GM12864 (cell line): ENCODE data around the gene SLC4A1AP.

Experiments used
- DNase-seq: peaks from one replicate; pipeline ENCODE4 v3.0.0-alpha.2; 2011; ENCODE audit warnings: low read depth
- H3K4me3 ChIP-seq: 2 replicates; pipeline ENCODE4 v1.5.1; 2011; ENCODE audit warnings: mild to moderate bottlenecking, low read depth, low read length, control low read depth
- TF ChIP-seq, protein P1 (sequence below): IDR thresholded peaks from 2 replicates; pipeline ENCODE4 v1.5.1; 2011; ENCODE audit warnings: low read depth, mild to moderate bottlenecking, moderate library complexity, low read length, control low read depth, inconsistent platforms; ENCODE audit errors: missing control alignments

Gene SLC4A1AP

DNA sequence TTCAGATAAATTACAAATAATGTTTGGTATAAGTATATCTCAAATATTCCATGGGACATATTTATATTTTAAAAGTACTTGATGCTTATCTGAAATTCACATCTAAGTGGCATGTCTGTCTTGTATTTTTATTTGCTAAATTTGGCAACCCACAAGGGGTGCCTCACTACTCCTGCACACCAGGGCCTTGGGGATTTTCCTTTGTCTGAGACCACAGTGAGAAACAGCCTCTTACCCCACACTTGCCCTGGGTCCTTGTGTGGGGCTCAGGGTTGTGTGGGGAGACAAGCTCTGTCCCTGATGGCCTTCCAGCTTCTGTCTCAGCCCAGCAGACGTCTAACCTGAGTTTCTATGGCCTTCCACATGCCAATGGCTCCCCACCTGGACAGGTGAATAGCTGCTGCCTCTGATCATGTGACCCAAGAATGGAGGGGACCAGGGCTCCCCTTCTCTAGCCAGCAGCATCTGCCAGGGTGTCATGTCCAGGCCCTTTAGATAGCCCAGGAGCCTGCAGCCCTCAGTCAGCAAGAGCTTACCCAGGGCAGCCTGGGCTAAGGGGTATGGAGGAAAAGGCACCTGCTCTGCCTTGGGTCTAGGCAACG lies 58.3 kb downstream of the SLC4A1AP start:
- TF ChIP-seq, protein P1, sequence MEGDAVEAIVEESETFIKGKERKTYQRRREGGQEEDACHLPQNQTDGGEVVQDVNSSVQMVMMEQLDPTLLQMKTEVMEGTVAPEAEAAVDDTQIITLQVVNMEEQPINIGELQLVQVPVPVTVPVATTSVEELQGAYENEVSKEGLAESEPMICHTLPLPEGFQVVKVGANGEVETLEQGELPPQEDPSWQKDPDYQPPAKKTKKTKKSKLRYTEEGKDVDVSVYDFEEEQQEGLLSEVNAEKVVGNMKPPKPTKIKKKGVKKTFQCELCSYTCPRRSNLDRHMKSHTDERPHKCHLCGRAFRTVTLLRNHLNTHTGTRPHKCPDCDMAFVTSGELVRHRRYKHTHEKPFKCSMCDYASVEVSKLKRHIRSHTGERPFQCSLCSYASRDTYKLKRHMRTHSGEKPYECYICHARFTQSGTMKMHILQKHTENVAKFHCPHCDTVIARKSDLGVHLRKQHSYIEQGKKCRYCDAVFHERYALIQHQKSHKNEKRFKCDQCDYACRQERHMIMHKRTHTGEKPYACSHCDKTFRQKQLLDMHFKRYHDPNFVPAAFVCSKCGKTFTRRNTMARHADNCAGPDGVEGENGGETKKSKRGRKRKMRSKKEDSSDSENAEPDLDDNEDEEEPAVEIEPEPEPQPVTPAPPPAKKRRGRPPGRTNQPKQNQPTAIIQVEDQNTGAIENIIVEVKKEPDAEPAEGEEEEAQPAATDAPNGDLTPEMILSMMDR = no peak
- H3K4me3 ChIP-seq = no peak overlapping the region
- no peak for DNase-seq

DNA sequence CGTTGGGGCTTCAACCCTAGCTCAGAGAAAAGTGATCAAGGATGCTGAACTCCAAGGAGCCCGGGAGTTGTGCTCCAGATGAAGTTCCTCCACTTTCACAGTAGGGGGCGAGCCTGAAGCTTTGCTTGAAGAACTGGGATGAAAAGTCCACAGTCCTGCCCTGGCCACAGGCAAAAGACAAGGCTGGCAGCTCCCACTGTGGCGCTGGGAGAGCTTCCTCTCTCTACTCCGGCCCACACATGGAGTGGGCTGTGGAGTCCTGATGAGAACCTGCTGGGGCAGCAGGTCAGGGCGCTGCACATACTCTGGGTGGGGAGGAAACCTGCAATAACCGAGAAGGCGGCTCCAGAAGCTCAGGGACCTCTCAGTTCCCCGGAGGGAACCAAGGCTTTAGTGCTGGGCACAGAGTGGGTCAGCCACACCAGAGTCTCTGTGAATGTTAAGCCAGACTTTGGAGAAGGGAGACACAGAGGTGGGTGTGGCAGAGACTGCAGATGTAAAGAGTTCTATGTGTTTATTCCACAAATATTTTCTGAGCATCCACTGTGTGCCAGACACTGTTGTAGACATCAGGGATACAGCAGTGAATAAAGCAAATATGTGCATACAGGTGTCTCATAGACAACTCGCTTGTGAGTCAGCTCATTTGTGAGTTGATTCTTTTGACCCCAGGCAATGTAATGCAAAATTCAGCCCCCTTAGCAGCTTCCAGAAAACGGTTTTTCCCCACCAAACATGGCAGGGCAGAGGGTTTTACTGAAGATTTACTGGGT lies 59.9 kb downstream of the SLC4A1AP start:
- no peak for DNase-seq
- TF ChIP-seq, protein P1 = peak; percentile 89
- H3K4me3 ChIP-seq = no peak overlapping the region

DNA sequence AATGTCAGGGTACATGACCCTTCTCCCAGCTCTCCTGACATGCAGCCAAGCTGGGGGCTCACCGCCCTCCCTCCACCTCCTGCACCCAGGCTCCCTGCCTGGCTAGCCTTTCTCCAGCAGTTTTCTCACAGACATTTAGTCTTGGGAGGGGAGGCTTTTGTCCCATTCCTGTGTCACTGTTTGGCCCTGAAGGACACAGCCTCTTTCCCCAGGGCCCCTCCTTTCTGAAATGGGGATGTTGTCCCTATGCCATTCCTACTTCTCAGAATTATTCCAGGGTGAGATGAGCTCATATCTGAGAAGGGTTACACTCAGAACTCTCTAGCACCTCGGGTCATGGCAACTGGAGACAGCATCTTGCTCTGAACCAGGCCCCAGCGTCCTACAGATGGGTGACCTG lies 60.5 kb downstream of the SLC4A1AP start:
- DNase-seq = no peak
- TF ChIP-seq, protein P1 = no peak
- no peak overlapping the region for H3K4me3 ChIP-seq

DNA sequence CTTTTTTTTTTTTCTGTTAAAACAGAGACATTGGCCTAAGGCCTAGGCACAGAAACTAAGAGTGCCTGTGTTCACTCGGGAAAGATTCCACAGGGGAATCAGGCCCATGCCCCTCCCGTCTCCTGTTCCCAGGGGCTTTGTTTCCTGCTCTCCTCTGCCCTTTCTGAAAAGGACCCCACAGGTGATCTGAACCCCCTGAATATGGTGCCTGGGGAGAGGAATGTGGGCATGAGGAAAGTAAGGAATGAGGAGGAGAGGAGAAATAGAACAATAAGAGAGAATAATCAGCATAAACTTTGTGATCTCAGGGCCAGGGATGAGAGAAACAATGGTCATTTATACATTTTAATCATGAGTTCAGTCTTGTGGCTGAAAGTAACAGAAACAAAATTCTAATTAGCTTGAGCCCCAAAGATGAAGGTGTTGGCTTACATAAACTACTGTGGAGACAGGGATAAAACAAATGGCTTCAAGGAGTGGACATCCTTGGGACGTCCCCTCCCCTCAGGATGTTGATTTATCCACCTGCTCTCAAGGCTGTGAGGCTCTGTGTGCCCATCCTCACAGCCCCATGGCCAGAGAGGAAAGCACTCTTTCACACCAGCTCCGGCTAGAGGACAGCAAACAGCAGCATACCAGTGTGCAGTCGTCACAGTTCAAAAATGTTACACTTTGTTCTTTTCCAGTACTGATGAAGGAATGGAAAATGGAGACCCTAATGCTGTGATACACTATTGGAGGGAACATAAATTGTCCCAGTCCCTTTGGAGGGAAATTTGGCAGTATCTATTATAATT lies 61.4 kb downstream of the SLC4A1AP start:
- no peak overlapping the region for H3K4me3 ChIP-seq
- TF ChIP-seq, protein P1 = no peak
- DNase-seq = no peak

DNA sequence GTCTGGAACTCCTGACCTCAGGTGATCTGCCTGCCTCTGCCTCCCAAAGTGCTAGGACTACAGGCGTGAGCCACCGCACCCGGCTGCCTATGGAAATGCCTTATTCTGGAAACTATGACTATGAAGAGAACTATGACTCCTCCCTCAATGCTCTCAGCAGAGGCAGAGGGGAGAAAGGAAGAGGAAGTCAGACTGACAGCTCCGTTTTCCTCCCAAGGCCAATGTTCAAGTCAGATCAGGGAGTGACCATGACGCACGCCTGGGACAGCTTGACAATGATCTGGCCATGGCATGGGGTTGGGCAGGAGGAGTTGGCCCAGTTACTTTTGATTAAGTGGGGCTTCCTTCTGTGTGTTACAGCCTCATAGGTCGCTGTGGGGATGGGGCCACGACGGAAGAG lies 63.6 kb downstream of the SLC4A1AP start:
- TF ChIP-seq, protein P1 = no peak
- no peak for DNase-seq
- no peak overlapping the region for H3K4me3 ChIP-seq

DNA sequence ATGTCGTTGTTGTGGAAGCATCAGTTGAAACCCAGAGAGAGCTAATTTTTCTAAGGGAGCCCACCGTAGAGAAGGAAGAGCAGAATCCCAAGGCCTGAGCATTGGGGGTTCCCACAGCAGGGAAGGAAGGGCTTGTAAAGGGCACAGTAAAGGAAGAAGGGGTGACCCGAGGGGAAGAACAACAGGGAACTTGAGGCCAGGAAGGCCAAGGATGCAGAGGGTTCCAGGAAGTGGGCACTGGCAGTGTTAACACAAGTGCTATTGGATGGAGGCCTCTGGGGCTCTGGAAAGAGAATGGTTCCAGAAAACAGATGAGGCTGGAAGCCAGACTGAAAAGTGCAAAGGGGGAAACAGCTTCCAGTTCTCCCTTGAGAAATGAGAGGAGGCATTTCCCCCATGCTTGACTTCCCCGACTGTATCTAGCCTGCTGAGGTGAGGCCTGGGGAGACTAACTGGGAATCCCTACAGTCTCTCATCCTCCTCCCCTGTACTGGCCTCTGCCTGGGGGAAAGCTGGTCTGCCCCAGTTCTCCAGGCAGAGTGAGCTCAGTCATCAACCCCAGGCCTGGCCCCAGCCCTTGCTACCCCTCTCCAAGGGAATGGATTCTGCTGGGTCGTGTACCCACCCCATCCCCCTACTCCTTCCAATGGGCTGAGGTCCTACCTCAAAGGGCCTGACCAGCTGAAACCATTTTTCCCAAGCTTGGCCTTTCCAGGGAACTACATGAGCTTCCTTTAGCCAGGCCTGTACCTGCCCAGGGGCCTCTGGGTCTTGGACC lies 64.6 kb downstream of the SLC4A1AP start:
- no peak overlapping the region for H3K4me3 ChIP-seq
- DNase-seq = no peak
- TF ChIP-seq, protein P1 = no peak
